NCI-H1694 treated with DMSO at 0.1 percent for 48 hours (cell line): ENCODE results near the gene SLC4A2.
"Not testable (repeated sequence)": the region's sequence is repeated elsewhere in the genome, so short reads cannot be mapped to it uniquely, and the experiment has no call there.

Experiments used
- DNase-seq: peaks from one replicate; lab custom pipeline; 2025; lab: John Stamatoyannopoulos, UW

SLC4A2 gene

GRCh38 chr7:151059367-151060112, at the start of gene SLC4A2:
TSS of gene SLC4A2 (plus strand) at chr7:151059589. CDS start at chr7:151061988, 2,399 bp downstream.
- peak; percentile 48 for DNase-seq

GRCh38 chr7:151010037-151010306, 49.4 kb upstream of the SLC4A2 start:
- no peak for DNase-seq

- DNase-seq, result no peak
Measured at GRCh38 chr7:151010307-151011096, 48.9 kb upstream of the SLC4A2 start.

GRCh38 chr7:151011097-151011409, 48.3 kb upstream of the SLC4A2 start:
- no peak for DNase-seq

- DNase-seq, result not testable (repeated sequence)
Measured at GRCh38 chr7:151011616-151012015, 47.8 kb upstream of the SLC4A2 start.

GRCh38 chr7:151012031-151012692, 47.2 kb upstream of the SLC4A2 start:
- no peak for DNase-seq

GRCh38 chr7:151012911-151013347, 46.5 kb upstream of the SLC4A2 start:
- DNase-seq, result no peak

GRCh38 chr7:151013356-151013732, 46.0 kb upstream of the SLC4A2 start:
- no peak for DNase-seq

- DNase-seq, result no peak
Measured at GRCh38 chr7:151013733-151014497, 45.5 kb upstream of the SLC4A2 start.

GRCh38 chr7:151014950-151015349, 44.4 kb upstream of the SLC4A2 start:
- DNase-seq, result no peak

- no peak for DNase-seq
Measured at GRCh38 chr7:151015967-151016366, 43.4 kb upstream of the SLC4A2 start.

- DNase-seq, result no peak
Measured at GRCh38 chr7:151016505-151016904, 42.9 kb upstream of the SLC4A2 start.

GRCh38 chr7:151016942-151017341, 42.4 kb upstream of the SLC4A2 start:
- DNase-seq, result no peak

GRCh38 chr7:151017370-151017952, 41.9 kb upstream of the SLC4A2 start:
- no peak for DNase-seq

- DNase-seq, result peak; percentile 59
Measured at GRCh38 chr7:151017953-151018420, 41.4 kb upstream of the SLC4A2 start.

- no peak for DNase-seq
Measured at GRCh38 chr7:151018421-151019129, 40.8 kb upstream of the SLC4A2 start.

- no peak for DNase-seq
Measured at GRCh38 chr7:151019130-151019447, 40.3 kb upstream of the SLC4A2 start.

- no peak for DNase-seq
Measured at GRCh38 chr7:151020231-151020630, 39.2 kb upstream of the SLC4A2 start.

- DNase-seq, result no peak
Measured at GRCh38 chr7:151023232-151023631, 36.2 kb upstream of the SLC4A2 start.

- DNase-seq, result no peak
Measured at GRCh38 chr7:151024435-151025056, 34.8 kb upstream of the SLC4A2 start, which contains the start of gene ATG9B. TSS of gene ATG9B (minus strand) at chr7:151024494. CDS start at chr7:151024423, 71 bp downstream.
